H1 (cell line): Measurements from ENCODE around the gene SOCS7. TPM values are rescaled to one million over a fixed set of nuclear protein-coding genes. Genes with fewer than 3 reads are reported as not detected.

Source experiments
- CTCF ChIA-PET: fragments of 300-600 bp; sonication (Branson Sonifier 250); formaldehyde crosslinking; loops from one replicate; lab custom pipeline; 2021; ENCODE audit not compliant: partially characterized antibody; lab: Charles Lee
- POLR2A ChIA-PET: fragments of 300-600 bp; sonication (Branson Sonifier 250); formaldehyde crosslinking; loops from one replicate; lab custom pipeline; 2021; ENCODE audit warnings: inconsistent platforms; ENCODE audit not compliant: partially characterized antibody; lab: Charles Lee
- DNase-seq, 2 experiments: peaks; one replicate each; pipeline versions ENCODE4 v3.0.0 to v3.0.0-alpha.2; 2010 to 2022; ENCODE audit warnings: low spot score in 2 of 2, low read depth in 1 of 2, mixed read lengths in 1 of 2
- FAIRE-seq: peaks from 2 replicates; lab custom pipeline; 2011; peaks lifted over from hg19 to GRCh38; lab: Jason Lieb, UNC
- H2AFZ ChIP-seq: 2 replicates; pipeline ENCODE4 v1.8.1; 2012; ENCODE audit warnings: low read length, inconsistent platforms
- H2AK5ac ChIP-seq: 2 replicates; pipeline ENCODE4 v1.6.1; 2013; ENCODE audit warnings: low read depth, low read length
- H2BK120ac ChIP-seq: replicated peaks from 2 replicates; pipeline ENCODE3; 2013; ENCODE audit warnings: low read depth, low read length, inconsistent platforms
- H2BK12ac ChIP-seq: 2 replicates; pipeline ENCODE4 v1.6.1; 2013; ENCODE audit warnings: low read depth, low read length
- H2BK15ac ChIP-seq: 2 replicates; pipeline ENCODE4 v1.6.1; 2013; ENCODE audit warnings: low read length
- H2BK20ac ChIP-seq: 2 replicates; pipeline ENCODE4 v1.6.1; 2013; ENCODE audit warnings: low read length
- H2BK5ac ChIP-seq: 2 replicates; pipeline ENCODE4 v1.6.1; 2013; ENCODE audit warnings: low read depth, low read length
- H3K14ac ChIP-seq: 2 replicates; pipeline ENCODE4 v1.6.1; 2013; ENCODE audit warnings: inconsistent platforms; ENCODE audit not compliant: insufficient read length
- H3K18ac ChIP-seq: 2 replicates; pipeline ENCODE4 v1.6.1; 2013; ENCODE audit warnings: low read length; ENCODE audit errors: extremely low read depth
- H3K23ac ChIP-seq: 2 replicates; pipeline ENCODE4 v1.6.1; 2013; ENCODE audit warnings: inconsistent platforms; ENCODE audit not compliant: insufficient read length
- H3K23me2 ChIP-seq: 2 replicates; pipeline ENCODE4 v1.6.1; 2013; ENCODE audit warnings: low read depth, low read length
- H3K27ac ChIP-seq: 2 replicates; pipeline ENCODE4 v1.6.1; 2011; ENCODE audit warnings: low read depth, low read length, inconsistent platforms
- H3K27me3 ChIP-seq, 4 experiments: replicated peaks in 1 of 4; 1 replicate in 1 of 4; 2 replicates in 3 of 4; pipeline versions ENCODE4 v1.6.1 to v1.8.1; 2011 to 2013; ENCODE audit warnings: low read length in 3 of 4, mild to moderate bottlenecking in 3 of 4, inconsistent platforms in 2 of 4, mixed read lengths in 2 of 4, moderate library complexity in 1 of 4; ENCODE audit not compliant: control insufficient read depth in 3 of 4, insufficient read depth in 3 of 4; ENCODE audit errors: extremely low read depth in 1 of 4
- H3K36me3 ChIP-seq, 4 experiments: 2 replicates each; pipeline versions ENCODE4 v1.6.1 to v1.8.1; 2011 to 2013; ENCODE audit warnings: mild to moderate bottlenecking in 4 of 4, low read length in 3 of 4, moderate library complexity in 2 of 4, control low read depth in 1 of 4, inconsistent platforms in 1 of 4; ENCODE audit not compliant: insufficient read depth in 4 of 4, control insufficient read depth in 2 of 4
- H3K4ac ChIP-seq: replicated peaks from 2 replicates; pipeline ENCODE3; 2013; ENCODE audit warnings: low read length, low read depth, mixed read lengths, inconsistent platforms; ENCODE audit not compliant: insufficient read length
- H3K4me1 ChIP-seq, 4 experiments: replicated peaks in 1 of 4; 1 replicate in 1 of 4; 2 replicates in 3 of 4; pipeline versions ENCODE4 v1.6.1 to v1.8.1; 2011 to 2013; ENCODE audit warnings: low read length in 3 of 4, inconsistent platforms in 2 of 4, mixed read lengths in 1 of 4; ENCODE audit not compliant: insufficient read depth in 4 of 4, control insufficient read depth in 3 of 4
- H3K4me2 ChIP-seq, 2 experiments: 2 replicates each; pipeline versions ENCODE4 v1.6.1 to v1.8.1; 2011 to 2013; ENCODE audit warnings: low read depth in 2 of 2, low read length in 2 of 2, control low read depth in 1 of 2, inconsistent platforms in 1 of 2, mild to moderate bottlenecking in 1 of 2; ENCODE audit not compliant: insufficient read depth in 1 of 2
- H3K4me3 ChIP-seq, 4 experiments: fragments of 200-600, 300-600 bp in 1 of 4; sonication (generic), shearing (Covaris generic), sonication (Bioruptor Twin) in 1 of 4; 2 replicates each; pipeline versions ENCODE4 v1.5.1 to v1.8.1; 2011 to 2016; ENCODE audit warnings: low read length in 4 of 4, low read depth in 3 of 4, control low read depth in 2 of 4, inconsistent platforms in 2 of 4, mild to moderate bottlenecking in 2 of 4, mixed read lengths in 1 of 4, moderate library complexity in 1 of 4; ENCODE audit not compliant: insufficient read depth in 2 of 4; ENCODE audit errors: extremely low read depth in 1 of 4
- H3K56ac ChIP-seq: replicated peaks from 2 replicates; pipeline ENCODE3; 2013; ENCODE audit warnings: low read depth, mild to moderate bottlenecking, mixed read lengths, low read length, inconsistent platforms; ENCODE audit not compliant: insufficient read length
- H3K79me1 ChIP-seq: 2 replicates; pipeline ENCODE4 v1.6.1; 2013; ENCODE audit warnings: low read depth, low read length, control low read depth
- H3K79me2 ChIP-seq, 2 experiments: 2 replicates each; pipeline versions ENCODE4 v1.6.1 to v1.8.1; 2012 to 2013; ENCODE audit warnings: low read length in 2 of 2, mild to moderate bottlenecking in 2 of 2, inconsistent platforms in 1 of 2; ENCODE audit not compliant: insufficient read depth in 2 of 2, control insufficient read depth in 1 of 2
- H3K9ac ChIP-seq, 4 experiments: replicated peaks in 1 of 4; 1 replicate in 1 of 4; 2 replicates in 3 of 4; pipeline versions ENCODE4 v1.6.1 to v1.8.1; 2011 to 2013; ENCODE audit warnings: low read depth in 3 of 4, low read length in 3 of 4, control low read depth in 2 of 4, mild to moderate bottlenecking in 2 of 4, moderate library complexity in 2 of 4, inconsistent platforms in 1 of 4; ENCODE audit errors: extremely low read depth in 1 of 4
- H3K9me3 ChIP-seq, 2 experiments: 2 replicates each; pipeline versions ENCODE4 v1.6.1 to v1.8.1; 2012 to 2013; ENCODE audit warnings: mild to moderate bottlenecking in 2 of 2, moderate library complexity in 2 of 2, control low read depth in 1 of 2, inconsistent platforms in 1 of 2, low read depth in 1 of 2, low read length in 1 of 2, mixed read lengths in 1 of 2; ENCODE audit not compliant: insufficient read depth in 2 of 2
- H4K20me1 ChIP-seq, 2 experiments: replicated peaks in 1 of 2; 2 replicates each; pipeline versions ENCODE3 to v1.8.1; 2011 to 2013; ENCODE audit warnings: inconsistent platforms in 2 of 2, low read length in 2 of 2, mild to moderate bottlenecking in 1 of 2; ENCODE audit not compliant: insufficient read depth in 2 of 2, control insufficient read depth in 1 of 2
- H4K5ac ChIP-seq: 2 replicates; pipeline ENCODE4 v1.6.1; 2013; ENCODE audit warnings: low read length, low read depth, mixed read lengths, inconsistent platforms; ENCODE audit not compliant: insufficient read length
- H4K8ac ChIP-seq: 2 replicates; pipeline ENCODE4 v1.8.0; 2013; ENCODE audit warnings: mild to moderate bottlenecking, moderate library complexity, low read length, inconsistent platforms; ENCODE audit not compliant: insufficient read depth; ENCODE audit errors: extremely low read depth
- H4K91ac ChIP-seq: replicated peaks from 2 replicates; pipeline ENCODE3; 2013; ENCODE audit warnings: low read length, mixed read lengths, inconsistent platforms; ENCODE audit not compliant: insufficient read length
- CHD2 ChIP-seq: IDR thresholded peaks from 2 replicates; pipeline ENCODE4 v1.6.1; 2012; ENCODE audit warnings: low read length, improper control_type of control experiment
- EGR1 ChIP-seq: IDR thresholded peaks from 2 replicates; pipeline ENCODE4 v1.6.1; 2011; ENCODE audit warnings: low read depth, low read length, borderline replicate concordance
- MAFK ChIP-seq: IDR thresholded peaks from 2 replicates; pipeline ENCODE4 v1.6.1; 2012; ENCODE audit warnings: low read depth, mild to moderate bottlenecking, improper control_type of control experiment, low read length
- NRF1 ChIP-seq: IDR thresholded peaks from 2 replicates; pipeline ENCODE4 v1.6.1; 2011; ENCODE audit warnings: mild to moderate bottlenecking, low read depth, low read length, improper control_type of control experiment
- WGBS, 2 experiments: shearing (Covaris generic) in 1 of 2; methylation state at CpG; one replicate each; pipeline versions ENCODE4 v1.1.6 to v1.1.7; 2013 to 2015; ENCODE audit warnings: low lambda C conversion rate in 2 of 2, mixed read lengths in 2 of 2, inconsistent platforms in 1 of 2, low coverage in 1 of 2, missing lambda C conversion rate in 1 of 2; ENCODE audit not compliant: insufficient replicate concordance in 2 of 2, insufficient coverage in 1 of 2, insufficient read length in 1 of 2; ENCODE audit errors: extremely low coverage in 1 of 2, missing lambda C conversion rate in 1 of 2; 5-methylcytosine and 5-hydroxymethylcytosine counted together
- polyA plus RNA-seq, 7 experiments: library from polyadenylated mRNA; depleted of rRNA in 3 of 7; stranded (reverse) in 5 of 7; unstranded in 2 of 7; fragments of >200 nt in 5 of 7; fragments of 200-250 nt in 2 of 7; gene quantifications; 1 replicate in 5 of 7; 2 replicates in 1 of 7; 4 replicates in 1 of 7; pipeline versions ENCODE4 v1.2.1 to v1.2.3, GENCODE V29; 2011 to 2013; ENCODE audit warnings: missing spikeins in 2 of 7, mixed read lengths in 2 of 7
- total RNA-seq: library from RNA; stranded (reverse); fragmentation: NEBNext Ultra II Directional; extraction: Animal tissue kit (Norgen Biotek cat#: 25700); gene quantifications from 2 replicates; pipeline ENCODE4 v1.2.1, GENCODE V29; 2021
- TF ChIP-seq, protein P1 (sequence below), 3 experiments: IDR thresholded peaks; 1 replicate in 2 of 3; 2 replicates in 1 of 3; pipeline versions ENCODE4 v1.5.1 to v1.6.1; 2011; ENCODE audit warnings: low read length in 3 of 3, mild to moderate bottlenecking in 3 of 3, inconsistent platforms in 2 of 3, low read depth in 1 of 3, moderate library complexity in 1 of 3; ENCODE audit not compliant: insufficient read depth in 1 of 3; ENCODE audit errors: control extremely low read depth in 1 of 3

The SOCS7 gene
- total and polyA plus RNA-seq, 2 of the 8 experiments (the other 6 are each of a cell fraction or from before 2014, with no cell fraction given): 13.5 to 26.9 TPM

DNA sequence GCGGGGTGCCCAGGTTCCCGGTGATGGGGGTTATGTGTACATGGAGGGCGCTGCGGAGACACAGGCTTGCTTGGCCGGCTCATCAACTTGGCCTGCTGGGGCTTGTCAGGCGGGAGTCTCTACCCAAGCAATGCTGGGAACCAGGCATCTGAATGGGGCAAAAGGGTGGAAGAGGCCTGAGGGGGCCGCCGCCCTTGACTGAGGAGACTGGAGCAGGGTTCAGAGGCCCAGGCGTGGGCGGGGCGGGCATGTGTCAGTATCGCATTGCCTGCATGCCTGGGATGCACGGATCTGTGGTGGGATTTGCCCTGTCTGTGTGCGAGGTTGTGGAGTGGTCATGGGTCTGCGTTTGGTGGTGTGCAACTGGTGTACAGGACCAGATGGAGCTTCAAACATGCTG lies 97.7 kb downstream of the SOCS7 start:
- no peak overlapping the region for H3K9ac ChIP-seq
- CTCF ChIA-PET: interaction anchor here (0.9 to 10.5 kb wide), 7 partner anchors 11 to 116 kb away, joined by 3 to 167 read pairs (median 4); partner anchors contain the start of gene ARHGAP23
- H3K4me1 ChIP-seq: peaks cover 22 to 49% (median 45%) of the 10 kb centered on the region in 4 experiments
- H3K9me3 ChIP-seq: no peaks in the 10 kb centered on the region
- H3K27ac ChIP-seq: peak overlapping the region; percentile 80
- H4K5ac ChIP-seq: peak overlapping the region; percentile 41
- H4K8ac ChIP-seq: peak overlapping the region; percentile 58
- no peaks in the 10 kb centered on the region; a peak in 2 of 8 replicates for H3K36me3 ChIP-seq
- POLR2A ChIA-PET: interaction anchor here (4.0 to 6.9 kb wide), 4 partner anchors 11 to 30 kb away, joined by 30 to 107 read pairs (median 66); partner anchors contain the start of gene ARHGAP23
- peak overlapping the region; percentile 98 for H3K4ac ChIP-seq
- H3K79me1 ChIP-seq: peaks cover 17% of the 10 kb centered on the region
- no peak overlapping the region for H3K56ac ChIP-seq
- H4K91ac ChIP-seq: peak overlapping the region; percentile 48
- peaks cover 5 to 61% of the 10 kb centered on the region in 2 experiments for H3K79me2 ChIP-seq
- H2AK5ac ChIP-seq: peak overlapping the region; percentile 98
- peak overlapping the region; percentile 39 to 93; a peak in 2 of 4 replicates for H3K4me2 ChIP-seq
- peak overlapping the region; percentile 85 for H2BK5ac ChIP-seq
- no peak overlapping the region for H3K23ac ChIP-seq
- H2BK120ac ChIP-seq: peak overlapping the region; percentile 87
- peak overlapping the region; percentile 55 for H3K18ac ChIP-seq
- peak overlapping the region; percentile 99 for H2BK20ac ChIP-seq
- FAIRE-seq: no peak
- H4K20me1 ChIP-seq: no peaks in the 10 kb centered on the region
- H3K27me3 ChIP-seq: no peaks in the 10 kb centered on the region
- H3K14ac ChIP-seq: no peak overlapping the region
- peak overlapping the region; percentile 99 for H2BK12ac ChIP-seq
- WGBS, 2 experiments: 76% methylated on average over 15 of the region's 15 CpGs; no CpG with 5 or more reads in 1 of the 2 experiments
- no peak overlapping the region for H3K4me3 ChIP-seq
- no peak overlapping the region for H2AFZ ChIP-seq
- TF ChIP-seq NRF1 (no peak), EGR1 (peak; percentile 52; the same call in 1 of the 2 replicates), MAFK (no peak), CHD2 (no peak)
- TF ChIP-seq, protein P1, sequence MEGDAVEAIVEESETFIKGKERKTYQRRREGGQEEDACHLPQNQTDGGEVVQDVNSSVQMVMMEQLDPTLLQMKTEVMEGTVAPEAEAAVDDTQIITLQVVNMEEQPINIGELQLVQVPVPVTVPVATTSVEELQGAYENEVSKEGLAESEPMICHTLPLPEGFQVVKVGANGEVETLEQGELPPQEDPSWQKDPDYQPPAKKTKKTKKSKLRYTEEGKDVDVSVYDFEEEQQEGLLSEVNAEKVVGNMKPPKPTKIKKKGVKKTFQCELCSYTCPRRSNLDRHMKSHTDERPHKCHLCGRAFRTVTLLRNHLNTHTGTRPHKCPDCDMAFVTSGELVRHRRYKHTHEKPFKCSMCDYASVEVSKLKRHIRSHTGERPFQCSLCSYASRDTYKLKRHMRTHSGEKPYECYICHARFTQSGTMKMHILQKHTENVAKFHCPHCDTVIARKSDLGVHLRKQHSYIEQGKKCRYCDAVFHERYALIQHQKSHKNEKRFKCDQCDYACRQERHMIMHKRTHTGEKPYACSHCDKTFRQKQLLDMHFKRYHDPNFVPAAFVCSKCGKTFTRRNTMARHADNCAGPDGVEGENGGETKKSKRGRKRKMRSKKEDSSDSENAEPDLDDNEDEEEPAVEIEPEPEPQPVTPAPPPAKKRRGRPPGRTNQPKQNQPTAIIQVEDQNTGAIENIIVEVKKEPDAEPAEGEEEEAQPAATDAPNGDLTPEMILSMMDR (IDR thresholded peaks at IDR 0.05; ENCODE audit: control extremely low read depth in 1 of 3, insufficient read depth in 1 of 3, low read depth in 1 of 3, low read length in 3 of 3): no peak
- H3K23me2 ChIP-seq: peaks cover 11% of the 10 kb centered on the region
- DNase-seq: no peak
- peak overlapping the region; percentile 84; the same call in 1 of the 2 replicates for H2BK15ac ChIP-seq
